GM19328 (cell line): ENCODE results near the gene SFT2D3.

Experiments used
- ATAC-seq: cut with Tn5 transposase; IDR thresholded peaks from one replicate; pipeline ENCODE4 v1.9.1; 2021; ENCODE audit warnings: mild to moderate bottlenecking, moderate library complexity; ENCODE audit not compliant: unreplicated experiment

The SFT2D3 gene

GRCh38 chr2:127664065-127664894 is 37.0 kb upstream of the SFT2D3 start:
- no peak for ATAC-seq

GRCh38 chr2:127664895-127665225 is 36.4 kb upstream of the SFT2D3 start:
- ATAC-seq: no peak

GRCh38 chr2:127665267-127665893 is 35.9 kb upstream of the SFT2D3 start:
- ATAC-seq: no peak

DNA sequence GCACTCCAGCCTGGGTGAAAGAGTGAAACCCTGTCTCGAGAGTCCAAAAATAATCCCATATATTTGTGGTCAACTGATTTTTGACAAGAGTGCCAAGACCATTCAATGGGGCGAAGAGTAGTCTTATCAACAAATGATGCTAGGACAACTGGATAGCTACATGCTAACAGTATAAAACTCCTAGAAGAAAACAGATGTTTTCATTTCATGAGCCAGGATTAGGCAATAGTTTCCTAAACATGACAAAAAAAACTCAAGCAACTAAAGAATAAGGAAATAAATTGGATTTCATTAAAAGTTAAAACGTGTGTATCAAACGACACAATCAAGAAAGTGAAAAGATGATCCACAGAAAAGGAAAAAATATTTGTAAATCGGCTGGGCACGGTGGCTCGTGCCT is 32.2 kb upstream of the SFT2D3 start:
- ATAC-seq: no peak

- ATAC-seq: no peak
Observed at GRCh38 chr2:127670055-127670956, 31.0 kb upstream of the SFT2D3 start.

GRCh38 chr2:127670957-127671290 is 30.4 kb upstream of the SFT2D3 start:
- no peak for ATAC-seq

- ATAC-seq: no peak
Observed at GRCh38 chr2:127671557-127672302, 29.6 kb upstream of the SFT2D3 start.

DNA sequence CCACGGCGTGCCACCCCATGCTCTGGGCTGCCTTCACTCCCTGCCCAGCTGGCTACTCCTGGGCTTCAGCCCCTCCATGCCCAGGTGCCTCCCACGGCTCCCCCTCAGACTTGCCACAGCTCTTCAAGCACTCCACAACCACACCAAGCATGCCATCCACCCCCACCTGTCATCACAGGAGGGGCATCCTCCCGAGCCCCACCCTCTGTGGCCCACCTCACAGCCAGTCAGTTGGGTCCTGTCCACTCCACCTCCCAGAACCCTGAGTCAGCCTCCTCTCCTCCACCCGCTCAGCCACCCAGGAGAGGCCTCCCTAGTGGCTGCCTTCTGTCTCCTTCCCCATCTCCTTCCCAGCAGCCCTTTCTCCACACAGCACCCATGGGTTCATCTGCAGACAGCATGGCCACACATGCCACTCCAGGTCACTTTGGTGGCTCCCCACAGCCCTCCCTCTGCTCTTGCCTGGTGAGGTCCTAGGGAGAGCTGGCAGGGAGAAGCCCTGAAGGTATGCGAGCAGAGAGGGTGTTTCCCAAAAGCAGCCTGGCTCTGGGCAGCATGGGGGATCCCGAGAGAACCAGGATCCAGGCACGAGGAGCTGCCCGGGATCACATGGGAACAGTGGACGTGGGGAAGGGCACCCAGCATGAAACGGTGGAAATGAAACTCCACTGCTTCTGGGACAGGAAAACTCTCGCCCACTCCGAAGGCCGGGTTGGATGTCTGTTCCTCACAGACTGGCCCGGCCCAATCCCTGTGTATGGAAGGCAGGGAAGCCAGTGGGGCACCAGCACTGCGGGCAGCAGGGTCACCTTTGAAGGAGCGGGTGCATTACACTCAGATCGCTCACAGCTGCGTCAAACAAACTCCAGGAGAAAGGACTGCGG is 28.7 kb upstream of the SFT2D3 start:
- ATAC-seq: no peak

DNA sequence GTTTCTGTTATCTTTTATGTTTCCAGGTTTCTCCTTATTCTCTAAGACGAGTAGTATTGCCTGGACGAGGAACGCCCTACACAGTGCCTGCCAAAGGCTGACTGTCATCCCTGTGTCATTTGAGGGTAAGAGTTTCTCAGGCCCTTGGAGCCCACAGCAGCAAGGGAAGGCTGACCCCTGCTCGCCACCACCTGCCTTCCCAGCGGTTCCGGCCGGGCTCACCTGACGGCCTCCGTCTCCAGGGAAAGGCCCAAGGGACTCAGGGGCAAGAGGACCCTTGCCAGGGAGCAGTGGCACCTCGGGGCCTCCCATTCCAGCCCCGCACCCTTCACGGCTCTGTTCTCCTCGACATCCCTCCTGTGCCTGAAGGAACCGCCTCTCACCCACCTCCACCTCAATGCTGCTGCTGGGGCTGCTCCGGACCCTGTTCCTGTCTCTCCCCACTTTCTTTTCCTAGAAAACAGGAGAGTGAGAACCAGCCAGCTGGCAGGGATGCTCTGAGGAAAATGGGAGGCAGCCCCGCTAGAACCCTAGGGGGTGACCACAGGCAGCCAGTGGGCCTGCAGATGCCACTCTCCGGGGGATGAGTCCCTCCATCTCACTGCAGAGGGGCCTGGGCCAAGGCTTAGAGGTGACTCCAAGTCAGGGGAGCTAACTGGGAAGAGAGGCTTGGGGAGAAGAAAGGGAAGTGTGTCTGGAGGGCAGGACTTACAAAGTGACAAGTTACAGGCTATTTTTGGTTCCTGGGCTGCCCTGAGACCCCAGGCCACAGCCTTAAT is 27.8 kb upstream of the SFT2D3 start:
- ATAC-seq: no peak

GRCh38 chr2:127674241-127675209 is 26.8 kb upstream of the SFT2D3 start:
- ATAC-seq: no peak

- no peak for ATAC-seq
Observed at GRCh38 chr2:127675331-127676261, 25.7 kb upstream of the SFT2D3 start, which contains the start of gene LIMS2. LIMS2 (minus strand) TSS chr2:127675530; CDS start chr2:127675024, 506 bp downstream.

DNA sequence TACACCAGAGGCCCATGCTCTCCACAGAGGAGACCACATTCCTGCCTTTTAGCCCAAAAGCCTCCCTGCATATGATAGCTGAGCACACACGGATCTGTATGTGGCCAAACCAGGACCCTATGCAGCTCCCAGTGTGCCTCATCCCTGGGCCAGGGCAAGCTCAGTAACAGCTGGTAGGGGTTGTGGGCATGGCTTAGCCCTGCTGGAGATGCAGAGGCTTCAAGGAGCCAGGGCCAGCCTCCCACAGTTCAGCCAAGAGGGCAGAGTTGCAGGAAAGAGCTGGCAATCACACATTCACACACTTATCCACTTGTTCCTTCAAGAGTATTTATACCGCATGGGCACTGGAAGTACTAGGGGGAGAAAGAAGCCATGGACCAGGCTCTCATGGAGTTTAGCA is 24.4 kb upstream of the SFT2D3 start:
- no peak for ATAC-seq

GRCh38 chr2:127678531-127678930 is 22.8 kb upstream of the SFT2D3 start:
- ATAC-seq: no peak

DNA sequence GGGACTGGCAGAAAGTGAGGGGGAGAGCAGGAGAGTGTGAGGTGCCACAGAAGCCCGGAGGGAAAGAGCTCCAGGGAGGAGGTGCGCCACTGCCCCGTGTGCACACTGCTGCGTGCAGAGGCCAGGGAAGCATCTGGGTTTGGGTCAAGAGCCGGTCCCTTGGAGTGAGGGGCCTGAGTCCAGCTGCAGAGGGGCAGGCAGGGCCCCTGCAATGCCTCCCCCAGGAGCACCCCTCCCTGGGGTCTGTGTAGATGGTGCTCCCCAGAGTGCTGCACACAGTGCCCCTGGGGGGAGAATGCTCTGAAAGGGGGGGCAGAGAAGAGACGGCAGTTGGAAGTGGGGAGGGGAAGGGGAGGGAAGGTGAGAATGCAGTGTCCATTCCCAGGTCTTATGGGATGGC is 22.3 kb upstream of the SFT2D3 start:
- no peak for ATAC-seq

DNA sequence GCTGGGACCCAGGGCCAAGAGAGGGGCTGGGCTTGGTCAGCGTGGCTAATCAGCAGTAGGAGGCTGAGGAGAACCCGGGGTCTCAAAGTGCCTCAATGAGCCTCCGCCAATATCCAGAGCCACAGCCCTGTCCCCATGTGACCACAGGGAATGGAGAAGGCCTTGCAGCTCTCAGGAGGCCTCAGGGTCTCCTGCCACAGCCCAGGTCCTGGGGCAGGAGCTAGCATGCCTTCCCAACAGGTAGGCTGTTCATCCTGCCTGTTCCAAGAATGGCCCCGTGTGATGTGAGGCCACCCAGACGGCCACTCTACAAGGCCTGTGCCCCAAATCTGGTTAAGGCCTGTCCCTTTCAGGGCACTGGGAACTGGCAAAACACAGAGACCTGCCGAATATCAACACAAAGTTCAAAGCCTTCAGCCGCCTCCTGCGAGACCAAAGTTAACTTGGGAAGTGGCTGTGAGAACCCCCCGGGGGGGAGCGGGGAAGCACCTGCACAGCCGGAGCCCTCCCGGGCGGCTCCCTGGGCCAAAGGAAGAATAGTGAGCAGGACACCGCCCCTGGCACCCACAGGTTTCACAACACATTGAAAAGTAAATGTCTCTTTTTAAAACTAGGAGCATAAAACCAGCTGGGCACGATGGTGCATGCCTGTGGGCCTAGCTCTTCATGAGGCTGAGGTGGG is 21.5 kb upstream of the SFT2D3 start:
- ATAC-seq: no peak

DNA sequence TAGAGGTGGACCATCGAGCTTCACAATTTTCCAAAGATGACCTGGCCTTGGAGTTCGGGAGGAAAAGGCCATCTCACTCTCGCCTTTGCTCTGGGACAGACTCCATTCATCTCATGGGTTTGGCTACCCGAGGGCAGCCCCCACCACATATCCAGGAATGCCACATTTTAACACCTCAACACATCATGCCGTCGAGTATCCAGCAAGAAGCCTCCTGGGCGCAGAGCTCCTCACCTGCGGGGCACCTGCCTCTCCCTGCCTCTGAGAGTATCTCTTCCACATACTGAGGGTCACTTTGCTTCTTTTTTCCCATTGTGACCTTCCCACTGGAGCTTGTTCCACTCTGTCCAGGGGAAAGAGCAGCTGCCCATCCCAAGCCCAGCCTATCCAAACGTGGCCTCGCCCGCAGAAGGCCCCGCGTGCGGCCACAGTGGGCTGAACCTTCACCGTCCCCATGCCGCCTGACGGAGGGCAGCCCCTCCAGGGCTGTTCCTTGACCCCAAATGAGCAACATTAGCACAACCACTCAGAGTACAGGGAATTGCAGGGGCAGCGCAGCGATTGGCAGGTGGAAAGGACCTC is 20.5 kb upstream of the SFT2D3 start:
- no peak for ATAC-seq
